NCI-H345 (cell line): ENCODE data around the gene ALOX12B.
"Not testable (repeated sequence)": the region's sequence is repeated elsewhere in the genome, so short reads cannot be mapped to it uniquely, and the experiment has no call there.

Experiments used
- DNase-seq: peaks from one replicate; lab custom pipeline; 2025; lab: John Stamatoyannopoulos, UW

Gene ALOX12B

GRCh38 chr17:8064561-8065019 lies 22.9 kb downstream of the ALOX12B start:
- DNase-seq, result no peak

- no peak for DNase-seq
Measured at GRCh38 chr17:8063761-8064534, 23.6 kb downstream of the ALOX12B start.

- DNase-seq, result no peak
Measured at GRCh38 chr17:8062807-8063483, 24.6 kb downstream of the ALOX12B start.

GRCh38 chr17:8062435-8062806 lies 25.1 kb downstream of the ALOX12B start:
- DNase-seq, result no peak

GRCh38 chr17:8061851-8062250 lies 25.7 kb downstream of the ALOX12B start:
- not testable (repeated sequence) for DNase-seq

DNA sequence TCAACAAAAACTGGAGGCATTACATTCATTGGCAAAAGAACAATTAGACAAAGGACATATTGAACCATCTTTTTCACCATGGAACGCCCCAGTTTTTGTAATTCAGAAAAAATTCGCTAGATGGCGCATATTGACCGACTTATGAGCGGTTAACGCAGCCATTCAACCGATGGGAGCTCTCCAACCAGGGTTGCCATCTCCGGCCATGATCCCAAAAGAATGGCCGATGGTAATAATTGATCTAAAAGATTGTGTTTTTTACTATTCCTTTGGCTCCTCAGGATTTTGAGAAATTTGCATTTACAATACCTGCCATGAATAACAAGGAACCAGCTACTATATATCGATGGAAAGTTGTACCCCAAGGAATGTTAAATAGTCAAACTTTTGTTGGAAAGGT lies 27.2 kb downstream of the ALOX12B start:
- peak; percentile 85 for DNase-seq

DNA sequence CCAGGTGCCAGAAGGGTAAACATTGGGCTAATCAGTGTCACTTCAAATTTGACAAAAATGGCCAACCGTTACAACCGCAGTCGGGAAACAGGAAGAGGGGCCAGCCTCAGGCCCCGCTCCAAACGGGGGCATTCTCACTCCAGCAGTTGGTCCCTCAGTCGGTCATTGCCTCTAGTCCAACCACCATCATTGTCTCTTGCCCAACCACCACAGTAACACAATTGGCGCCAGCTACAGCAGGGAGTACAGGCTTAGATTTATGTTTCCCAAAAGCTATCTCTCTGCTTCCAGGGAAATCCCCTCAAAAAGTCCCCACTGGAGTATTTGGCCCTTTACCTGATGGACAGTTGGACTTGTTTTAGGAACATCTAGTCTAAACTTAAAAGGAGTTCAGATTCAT lies 28.4 kb downstream of the ALOX12B start:
- DNase-seq, result no peak

DNA sequence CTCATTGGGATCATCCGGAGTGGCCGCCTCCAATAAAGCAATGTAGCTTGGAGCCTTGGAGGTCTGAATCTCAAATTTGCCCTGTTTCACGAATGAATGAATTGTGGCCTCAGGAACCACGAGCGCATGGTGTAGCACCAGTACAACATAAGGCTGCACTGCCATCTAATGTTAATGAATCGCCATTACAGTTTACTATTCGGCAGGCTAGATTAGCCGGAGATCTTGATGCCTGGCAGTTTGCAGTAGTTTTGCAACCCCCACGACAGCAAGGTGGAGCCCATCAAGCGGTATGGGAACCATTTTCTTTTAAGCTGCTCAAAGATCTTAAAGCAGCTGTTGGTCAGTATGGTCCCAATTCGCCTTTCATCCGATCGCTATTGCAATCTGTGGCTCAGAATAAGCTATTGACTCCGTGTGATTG lies 29.8 kb downstream of the ALOX12B start:
- peak; percentile 58 for DNase-seq

DNA sequence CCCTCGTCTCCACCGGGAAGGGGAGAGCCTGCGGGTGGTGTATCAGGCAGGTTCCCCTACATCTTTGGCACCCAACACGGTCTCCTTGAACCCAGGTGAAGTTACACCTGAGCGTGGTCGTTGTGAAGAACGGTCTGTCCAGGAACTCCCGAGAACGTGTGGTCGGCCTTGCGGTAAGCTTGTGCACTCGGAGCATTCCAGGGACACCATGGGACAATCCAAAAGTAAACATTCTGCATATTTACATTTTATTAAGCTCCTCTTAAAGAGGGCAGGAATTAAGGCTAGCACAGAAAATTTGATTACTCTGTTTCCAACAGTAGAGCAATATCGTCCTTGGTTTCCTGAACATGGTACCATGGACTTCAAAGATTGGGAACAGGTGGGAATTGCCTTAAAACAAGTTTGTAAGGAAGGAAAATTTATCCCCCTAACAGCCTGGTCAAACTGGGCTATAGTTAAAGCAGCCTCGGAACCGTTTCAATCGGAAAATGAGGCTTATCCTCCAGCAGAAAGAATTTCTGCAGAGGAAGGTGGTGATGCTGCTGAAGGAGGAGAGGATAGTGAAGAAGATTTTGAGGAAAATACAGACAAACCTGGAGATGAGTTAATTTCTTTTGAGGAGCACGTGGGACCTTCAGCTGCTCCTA lies 30.4 kb downstream of the ALOX12B start:
- DNase-seq, result no peak

GRCh38 chr17:8056232-8056975 lies 31.1 kb downstream of the ALOX12B start:
- DNase-seq, result no peak

- no peak for DNase-seq
Measured at GRCh38 chr17:8055851-8056231, 31.7 kb downstream of the ALOX12B start.

DNA sequence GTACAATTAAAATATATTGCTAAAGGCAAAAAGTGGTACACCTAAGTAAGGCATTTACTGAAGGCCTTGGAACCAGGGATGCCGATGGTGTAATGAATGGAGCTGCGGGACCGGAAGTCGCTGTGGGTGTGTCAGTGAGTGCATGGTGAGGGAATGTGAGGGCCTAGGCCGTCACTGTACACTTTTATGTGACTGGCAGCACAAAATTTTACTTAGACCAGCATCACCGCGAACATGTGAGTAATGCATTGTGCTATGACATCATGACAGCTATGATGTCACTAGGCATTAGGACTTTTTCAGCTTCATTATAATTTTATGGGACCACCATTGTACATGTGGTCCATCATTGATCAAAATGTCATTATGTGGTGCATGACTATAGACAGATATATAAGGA lies 33.9 kb downstream of the ALOX12B start:
- no peak for DNase-seq

DNA sequence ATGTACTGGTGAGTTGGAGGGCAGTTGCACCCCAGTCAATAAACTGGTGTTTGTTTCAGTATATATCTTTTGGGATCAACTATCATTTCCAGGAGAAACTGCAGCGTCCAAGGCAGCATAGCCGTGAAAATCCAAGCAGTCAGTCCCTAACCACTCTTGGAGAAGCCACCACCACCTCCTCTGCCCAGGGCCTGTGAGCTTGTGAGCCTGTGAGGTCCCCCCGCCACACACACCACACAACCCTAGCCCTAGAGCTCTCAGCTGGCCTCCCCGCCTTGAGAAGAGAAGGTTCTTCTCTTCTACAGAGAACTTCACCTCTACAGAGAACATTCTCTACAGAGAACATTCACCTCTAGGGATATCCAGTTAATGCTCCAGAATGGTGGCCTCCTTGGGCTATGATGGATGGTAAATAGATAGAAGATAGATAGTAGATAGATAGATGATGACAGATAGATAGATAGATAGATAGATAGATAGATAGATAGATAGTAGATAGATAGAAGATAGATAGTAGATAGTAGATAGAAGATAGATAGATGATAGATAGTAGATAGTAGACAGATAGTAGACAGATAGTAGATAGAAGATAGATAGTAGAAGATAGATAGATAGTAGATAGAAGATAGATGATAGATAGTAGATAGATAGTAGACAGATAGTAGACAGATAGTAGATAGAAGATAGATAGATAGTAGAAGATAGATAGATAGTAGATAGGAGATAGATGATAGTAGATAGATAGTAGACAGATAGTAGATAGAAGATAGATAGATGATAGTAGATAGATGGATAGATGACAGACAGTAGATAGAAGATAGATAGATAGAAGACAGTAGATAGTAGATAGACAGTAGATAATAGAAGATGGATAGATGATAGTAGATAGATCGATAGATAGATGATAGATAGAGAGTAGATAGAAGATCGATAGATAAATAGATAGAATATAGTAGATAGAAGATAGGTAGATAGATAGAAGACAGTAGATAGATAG lies 35.0 kb downstream of the ALOX12B start:
- DNase-seq, result no peak

DNA sequence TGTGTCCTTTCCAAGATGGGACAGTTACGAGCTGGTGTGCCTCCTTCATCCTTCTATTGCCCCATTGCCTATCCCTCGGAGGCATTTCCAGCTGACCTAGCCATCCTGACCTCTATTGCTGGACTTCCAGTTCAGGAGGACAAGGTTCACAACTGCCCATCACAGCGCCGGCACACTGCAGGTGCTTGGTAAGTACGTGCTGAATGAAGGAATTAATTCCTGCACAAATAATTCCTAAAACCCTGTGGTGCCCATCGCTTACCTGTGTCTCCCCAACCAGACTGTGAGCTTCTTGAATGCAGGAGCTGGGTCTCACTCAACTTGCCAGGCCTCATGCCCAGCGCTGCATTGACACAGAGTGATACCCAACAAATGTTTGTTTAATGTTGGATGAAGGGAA lies 35.7 kb downstream of the ALOX12B start:
- no peak for DNase-seq

GRCh38 chr17:8048736-8049135 lies 38.8 kb downstream of the ALOX12B start:
- DNase-seq, result no peak

DNA sequence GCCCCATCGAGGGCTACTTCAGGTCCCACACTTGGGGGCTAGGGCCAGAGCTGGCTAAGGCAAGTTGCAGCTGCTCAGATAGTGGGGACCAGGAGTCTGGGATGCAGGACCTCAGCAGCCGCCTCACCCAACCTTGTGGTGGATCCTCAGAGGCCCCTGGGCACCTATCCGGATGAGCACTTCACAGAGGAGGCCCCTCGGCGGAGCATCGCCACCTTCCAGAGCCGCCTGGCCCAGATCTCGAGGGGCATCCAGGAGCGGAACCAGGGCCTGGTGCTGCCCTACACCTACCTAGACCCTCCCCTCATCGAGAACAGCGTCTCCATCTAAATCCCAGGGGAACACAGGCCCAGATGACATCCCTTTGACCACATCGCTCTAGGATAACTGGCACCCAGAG lies 39.3 kb downstream of the ALOX12B start:
- DNase-seq, result no peak

DNA sequence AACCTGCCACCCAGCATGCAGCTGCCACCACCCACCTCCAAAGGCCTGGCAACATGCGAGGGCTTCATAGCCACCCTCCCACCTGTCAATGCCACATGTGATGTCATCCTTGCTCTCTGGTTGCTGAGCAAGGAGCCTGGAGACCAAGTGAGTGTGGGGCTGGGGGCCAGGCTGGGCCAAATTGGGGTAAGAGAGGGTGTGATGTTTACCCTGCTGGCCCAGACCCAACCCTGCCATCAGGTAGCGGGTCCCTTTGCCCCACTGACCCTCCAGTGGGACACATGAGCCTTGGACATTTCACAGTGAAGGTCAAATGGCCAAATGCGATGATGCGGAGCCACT lies 39.8 kb downstream of the ALOX12B start:
- DNase-seq, result no peak

DNA sequence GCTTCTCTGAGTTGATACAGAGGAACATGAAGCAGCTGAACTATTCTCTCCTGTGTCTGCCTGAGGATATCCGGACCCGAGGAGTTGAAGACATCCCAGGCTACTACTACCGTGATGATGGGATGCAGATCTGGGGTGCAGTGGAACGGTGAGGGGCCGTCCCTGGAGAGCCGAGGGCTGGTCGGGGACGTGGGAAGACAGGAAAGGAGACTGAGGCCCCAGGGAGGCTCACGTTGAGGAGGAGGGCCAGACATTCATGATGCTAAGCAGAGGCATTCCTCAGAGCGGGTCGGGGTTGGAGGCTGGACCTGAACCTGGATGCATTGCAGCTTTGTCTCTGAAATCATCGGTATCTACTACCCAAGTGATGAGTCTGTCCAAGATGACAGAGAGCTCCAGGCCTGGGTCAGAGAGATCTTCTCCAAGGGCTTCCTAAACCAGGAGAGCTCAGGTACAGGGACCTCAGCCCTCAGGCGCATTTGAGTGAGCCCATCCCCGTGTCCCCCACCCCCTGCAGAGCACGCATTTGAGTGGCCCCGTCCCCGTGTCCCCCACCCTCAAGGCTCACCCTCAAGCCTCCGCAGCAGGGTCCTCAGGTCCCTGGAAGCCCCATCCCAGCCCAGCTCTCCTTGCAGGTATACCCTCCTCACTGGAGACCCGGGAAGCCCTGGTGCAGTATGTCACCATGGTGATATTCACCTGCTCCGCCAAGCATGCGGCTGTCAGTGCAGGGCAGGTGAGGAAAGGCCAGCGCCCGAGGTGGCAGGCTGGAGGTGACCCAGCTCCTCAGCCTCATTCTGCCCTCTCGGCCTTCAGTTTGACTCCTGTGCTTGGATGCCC lies 40.4 kb downstream of the ALOX12B start:
- DNase-seq, result no peak

DNA sequence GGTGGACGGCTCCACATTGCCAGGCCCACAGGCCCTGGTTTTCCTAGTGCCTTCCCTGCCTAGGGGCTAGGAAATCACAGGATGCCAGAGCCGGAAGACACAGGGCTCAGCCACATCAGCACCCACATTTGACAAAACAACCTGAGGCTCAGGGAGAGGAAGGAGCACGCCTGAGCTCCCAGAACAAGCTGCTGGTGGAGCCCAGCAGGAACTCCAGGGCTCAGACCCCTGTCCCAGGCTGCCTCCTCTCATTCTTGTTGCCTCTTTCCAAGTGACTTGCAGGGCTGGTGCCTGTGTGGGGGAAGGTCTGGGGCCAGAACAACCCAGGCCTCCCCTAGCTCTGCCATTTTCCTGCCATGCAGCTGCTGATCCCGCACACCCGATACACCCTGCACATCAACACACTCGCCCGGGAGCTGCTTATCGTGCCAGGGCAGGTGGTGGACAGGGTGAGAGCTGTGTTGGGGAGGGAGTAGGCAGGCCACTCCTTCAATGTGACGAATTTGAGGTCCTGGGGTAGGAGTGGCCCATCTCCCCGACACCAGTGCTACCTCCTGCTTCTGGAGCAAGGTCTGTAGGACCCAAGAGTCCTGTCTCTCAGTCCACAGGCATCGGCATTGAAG lies 41.1 kb downstream of the ALOX12B start:
- no peak for DNase-seq
